ENCODE results near the gene IP6K1.
"Not testable (repeated sequence)": the region's sequence is repeated elsewhere in the genome, so short reads cannot be mapped to it uniquely, and the experiment has no call there.

IP6K1 gene

DNA sequence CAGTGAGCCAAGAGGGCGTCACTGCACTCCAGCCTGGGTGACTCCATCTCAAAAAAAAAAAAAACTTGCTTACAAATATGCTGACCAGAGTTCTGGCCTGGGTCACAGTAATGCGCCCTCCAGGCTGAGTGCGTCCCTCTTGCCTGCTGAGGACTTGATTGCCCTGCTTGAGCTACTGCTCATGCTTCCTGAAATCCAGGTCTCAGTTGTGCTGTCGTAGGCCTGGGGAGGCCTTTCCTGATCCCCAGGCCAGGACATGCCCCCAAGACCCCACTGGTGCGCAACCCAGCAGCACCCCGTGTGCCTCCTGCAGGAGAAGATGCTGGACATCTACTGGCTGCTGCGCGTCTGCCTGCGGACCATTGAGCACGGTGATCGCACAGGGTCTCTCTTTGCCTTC, 74.2 kb downstream of the IP6K1 start:
- no peak for DNase-seq (ENCODE audit: low spot score)

DNA sequence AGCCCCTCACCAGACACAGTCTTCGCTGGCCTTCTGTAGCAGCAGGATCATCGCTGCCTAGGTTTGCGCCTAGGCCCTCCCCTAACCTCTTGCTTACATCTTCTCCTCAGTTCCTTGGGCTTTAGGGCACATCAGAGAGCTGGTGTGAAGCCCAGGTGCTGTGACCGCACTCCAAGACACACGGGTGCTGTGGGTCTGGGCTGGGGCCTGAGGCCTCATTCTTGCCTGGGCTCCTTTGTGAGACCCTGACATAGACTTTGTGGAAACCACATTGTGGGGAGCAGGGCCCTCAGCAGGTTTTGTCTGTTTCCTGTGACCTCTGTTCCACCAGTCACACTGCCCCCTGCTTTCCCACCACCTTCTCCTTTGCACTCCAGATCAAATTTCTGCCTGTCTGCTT, 74.9 kb downstream of the IP6K1 start:
- no peak for DNase-seq (ENCODE audit: low spot score)

DNA sequence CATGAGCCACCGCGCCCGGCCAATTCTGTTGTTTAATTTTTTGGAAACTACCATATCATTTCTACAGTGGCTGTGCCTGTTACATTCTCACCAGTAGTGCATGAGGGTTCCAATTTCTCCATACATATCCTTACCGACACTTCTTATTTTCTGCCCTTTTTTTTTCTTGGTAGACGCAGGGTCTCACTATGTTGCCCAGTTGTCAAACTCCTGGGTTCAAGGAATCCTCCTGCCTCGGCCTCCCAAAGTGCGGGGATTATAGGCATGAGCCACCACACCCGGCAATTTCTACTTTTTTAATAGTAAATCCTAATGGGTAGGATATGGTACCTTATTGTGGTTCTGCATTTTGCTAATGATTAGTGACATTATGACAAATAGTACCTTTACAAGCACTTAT, 76.5 kb downstream of the IP6K1 start:
- no peak for DNase-seq (ENCODE audit: low spot score)

DNA sequence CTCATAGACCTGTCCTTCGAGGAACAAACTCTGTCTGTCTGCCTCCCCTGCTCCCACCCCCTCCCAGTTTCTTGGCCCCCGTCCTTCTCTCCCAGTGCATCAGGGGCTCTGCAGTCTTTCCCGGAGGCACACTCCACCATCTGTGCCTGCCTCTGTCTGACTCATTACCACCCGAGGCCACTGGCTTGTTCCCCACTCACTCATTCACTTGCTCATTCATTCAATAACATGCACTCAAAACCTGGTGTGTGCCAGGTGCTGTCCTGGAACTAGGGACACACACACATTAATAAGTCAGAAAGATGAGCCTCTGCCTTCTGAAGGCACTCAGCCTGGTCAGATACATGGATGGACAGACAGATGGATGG, 79.2 kb downstream of the IP6K1 start:
- DNase-seq (ENCODE audit: low spot score) = no peak

DNA sequence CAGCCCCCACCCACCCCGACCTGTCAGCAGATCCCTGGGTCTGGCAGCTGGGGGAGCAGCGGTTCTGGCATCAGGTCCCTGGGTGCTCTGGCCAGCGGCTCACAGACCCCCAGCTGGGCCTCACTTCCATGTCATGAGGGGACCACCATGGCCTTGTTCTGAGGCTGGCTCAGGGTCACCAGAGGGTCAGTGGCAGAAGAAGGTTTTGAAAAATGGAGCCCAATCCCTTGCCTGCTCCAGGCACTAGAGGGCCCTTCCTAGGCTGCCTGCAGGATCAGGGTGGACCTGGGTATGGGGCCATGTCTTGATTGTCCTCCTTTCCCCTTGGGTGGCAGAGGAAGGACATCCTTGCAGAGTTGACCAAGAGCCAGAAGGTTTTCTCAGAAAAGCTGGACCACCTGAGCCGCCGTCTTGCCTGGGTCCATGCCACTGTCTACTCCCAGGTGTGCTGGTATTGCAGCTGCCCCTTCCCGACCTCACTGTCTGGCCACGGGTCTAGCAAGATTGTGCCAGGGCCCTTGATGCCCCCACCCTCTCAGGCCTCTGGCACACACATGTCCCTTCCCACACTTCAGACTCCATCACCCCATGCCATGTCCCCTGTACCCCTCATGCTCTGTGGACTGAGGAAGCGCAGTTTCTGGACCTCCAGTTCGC, 79.8 kb downstream of the IP6K1 start:
- DNase-seq (ENCODE audit: low spot score) = no peak

DNA sequence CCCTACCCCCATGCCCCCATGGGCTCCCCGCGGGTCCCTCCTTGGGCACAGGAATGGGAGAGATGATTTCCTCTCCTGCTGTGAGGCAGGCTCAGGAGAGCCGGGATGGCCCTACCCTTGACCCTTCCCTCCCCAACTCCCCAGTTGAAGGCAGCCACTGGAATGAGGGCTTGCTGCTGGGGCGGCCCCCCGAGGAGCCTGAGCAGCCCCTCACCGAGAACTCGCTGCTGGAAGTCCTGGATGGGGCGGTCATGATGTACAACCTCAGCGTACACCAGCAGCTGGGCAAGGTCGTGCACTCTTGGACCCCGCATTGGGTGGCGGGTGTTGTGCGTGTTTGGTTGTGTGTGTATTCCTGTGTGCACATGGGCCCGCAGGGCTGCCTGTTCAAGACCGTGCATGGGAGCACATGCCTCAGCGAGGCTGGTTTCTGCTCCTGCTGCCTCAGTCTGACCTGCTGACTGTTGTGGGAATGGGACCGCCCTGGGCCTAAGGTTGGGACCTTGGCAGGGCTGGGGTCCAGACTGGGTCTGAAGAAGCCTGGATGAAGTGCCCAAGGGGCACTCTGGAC, 80.9 kb downstream of the IP6K1 start:
- DNase-seq (ENCODE audit: low spot score) = no peak

DNA sequence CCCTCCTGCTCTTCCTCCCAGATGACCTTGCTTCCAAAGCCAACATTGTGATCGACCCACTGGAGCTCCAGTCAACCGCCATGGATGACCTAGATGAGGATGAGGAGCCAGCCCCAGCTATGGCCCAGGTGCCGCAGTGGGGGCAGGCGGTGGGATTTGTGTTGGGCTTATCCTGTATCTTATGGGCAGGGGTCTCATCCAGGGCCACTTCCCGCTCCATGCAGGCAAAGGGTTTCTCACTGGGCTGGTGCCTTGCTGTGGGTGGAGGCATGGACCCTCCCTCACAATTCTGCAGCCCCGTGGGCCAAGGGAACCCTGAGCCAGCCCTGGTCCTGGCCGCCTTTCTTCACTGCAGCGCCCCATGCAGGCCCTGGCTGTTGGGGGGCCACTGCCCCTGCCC, 81.7 kb downstream of the IP6K1 start:
- no peak for DNase-seq (ENCODE audit: low spot score)

DNA sequence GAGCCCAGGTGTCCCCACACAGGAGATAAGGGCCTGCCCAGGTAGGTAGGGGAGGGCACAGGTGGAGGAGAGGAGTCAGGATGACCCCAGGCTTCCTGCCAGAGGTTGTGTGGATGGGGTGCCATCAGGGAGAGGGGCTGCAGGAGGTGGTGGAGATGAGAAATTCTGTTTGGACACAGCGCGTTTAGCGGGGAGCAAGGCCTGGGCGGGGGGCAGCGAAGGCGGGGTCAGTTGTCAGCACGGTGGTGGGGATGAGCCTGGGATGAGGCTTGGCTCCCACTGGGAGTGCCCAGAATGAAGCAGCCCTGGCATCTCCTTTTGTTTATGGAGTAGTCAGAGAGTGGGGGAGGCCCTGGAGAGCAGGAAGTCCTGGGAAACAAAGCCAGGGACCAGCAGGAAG, 82.4 kb downstream of the IP6K1 start:
- no peak for DNase-seq (ENCODE audit: low spot score)

DNA sequence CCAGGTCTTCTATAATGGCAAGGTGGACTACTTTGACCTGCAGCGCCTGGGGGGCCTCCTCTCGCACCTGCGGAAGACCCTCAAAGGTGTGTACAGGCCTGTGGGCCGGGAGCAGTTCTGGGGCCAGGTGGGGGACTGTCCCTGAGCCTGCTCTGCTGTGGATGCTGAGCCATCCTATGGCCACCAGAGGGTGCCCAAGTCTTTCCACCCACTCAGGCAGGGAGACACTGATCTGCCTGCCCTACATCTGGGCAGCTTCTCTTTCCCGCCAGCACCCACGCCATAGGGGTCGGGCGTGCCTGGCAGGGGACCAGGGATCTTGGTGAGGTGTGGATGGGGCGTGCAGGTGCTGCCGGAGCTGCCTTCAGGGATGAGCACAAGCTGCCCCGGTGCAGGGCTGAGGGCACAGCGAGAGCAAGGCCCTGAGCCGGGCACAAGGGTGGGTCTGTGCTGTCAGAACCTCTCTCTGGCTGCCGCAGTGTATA, 82.9 kb downstream of the IP6K1 start:
- DNase-seq (ENCODE audit: low spot score) = peak; percentile 92

DNA sequence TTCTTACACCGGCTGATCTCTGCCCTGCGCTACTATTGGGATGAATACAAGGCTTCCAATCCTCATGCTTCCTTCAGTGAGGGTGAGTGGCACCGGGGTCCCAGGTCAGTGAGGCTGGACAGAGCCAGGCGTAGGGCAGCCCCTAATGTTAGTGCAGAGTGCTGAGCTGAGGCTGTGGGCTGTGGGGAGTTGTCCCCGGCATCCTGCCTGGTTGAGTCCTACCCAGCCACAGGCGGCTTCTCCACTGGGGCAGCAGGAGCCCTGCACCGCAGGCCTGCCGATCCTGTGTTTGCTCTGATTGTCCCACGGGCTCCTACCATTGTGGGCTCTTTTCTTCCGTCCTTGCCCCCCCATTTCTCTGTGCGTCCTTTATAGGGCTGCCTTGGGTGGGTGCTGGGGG, 83.7 kb downstream of the IP6K1 start:
- DNase-seq (ENCODE audit: low spot score) = no peak

DNA sequence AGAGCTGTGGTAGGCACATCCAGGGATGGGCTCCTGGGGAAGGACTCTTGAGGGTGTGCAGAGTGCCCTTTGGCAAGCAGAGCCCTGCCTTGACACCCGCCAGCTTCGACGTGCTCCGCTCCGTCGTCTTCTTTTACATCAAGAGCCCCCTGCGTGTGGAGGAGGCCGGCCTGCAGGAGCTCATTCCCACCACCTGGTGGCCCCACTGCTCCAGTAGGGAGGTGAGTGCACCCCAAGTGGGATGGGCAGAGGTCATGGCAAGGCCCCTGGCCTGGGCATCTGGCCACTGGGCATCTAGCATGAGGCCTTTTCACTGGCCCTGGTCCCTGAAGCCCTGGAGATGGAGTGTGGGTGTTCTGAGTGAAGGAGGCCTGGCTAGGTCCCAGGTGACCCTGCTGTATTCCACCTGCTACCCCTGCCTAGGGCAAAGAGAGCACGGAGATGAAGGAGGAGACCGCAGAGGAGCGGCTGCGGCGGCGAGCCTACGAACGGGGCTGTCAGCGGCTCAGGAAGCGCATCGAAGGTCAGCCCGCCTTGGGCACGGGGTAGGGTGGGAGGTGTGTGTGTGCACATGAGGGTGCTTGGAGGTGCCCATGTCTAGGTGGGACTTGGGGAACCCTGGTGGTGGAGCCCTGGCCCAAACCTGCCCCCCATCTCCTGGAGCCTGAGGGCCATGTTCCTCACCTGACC, 84.8 kb downstream of the IP6K1 start:
- DNase-seq (ENCODE audit: low spot score) = peak; percentile 50

DNA sequence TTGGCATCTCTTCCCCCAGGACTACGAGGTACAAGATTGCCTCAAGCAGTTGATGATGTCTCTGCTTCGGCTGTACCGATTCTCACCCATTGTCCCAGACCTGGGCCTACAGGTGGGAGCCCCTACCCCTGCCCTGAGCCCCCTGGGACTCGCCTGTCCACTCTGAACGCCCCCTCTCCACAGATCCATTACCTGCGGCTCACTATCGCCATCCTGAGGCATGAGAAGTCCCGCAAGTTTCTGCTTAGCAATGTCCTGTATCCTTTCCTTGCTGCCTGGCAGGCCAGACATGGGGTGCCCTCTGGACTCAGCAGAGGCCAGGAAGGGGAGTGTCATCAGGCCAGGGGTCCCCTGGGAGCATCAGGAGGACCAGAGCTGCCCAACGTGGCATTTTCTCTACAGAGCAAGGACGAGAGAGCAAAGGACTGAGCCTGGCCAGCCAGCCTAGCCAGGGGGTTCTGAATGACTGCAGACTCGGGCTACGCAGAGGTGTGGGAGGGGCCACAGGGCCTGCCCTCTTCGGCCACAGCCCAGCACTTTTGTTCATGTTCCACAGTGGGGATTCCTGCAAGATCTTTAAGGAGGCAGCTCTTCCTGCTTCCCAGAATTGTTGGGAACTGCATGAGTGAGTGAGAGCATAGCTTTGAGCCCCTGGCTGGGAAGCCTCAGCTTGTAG, 85.8 kb downstream of the IP6K1 start:
- no peak for DNase-seq (ENCODE audit: low spot score)

DNA sequence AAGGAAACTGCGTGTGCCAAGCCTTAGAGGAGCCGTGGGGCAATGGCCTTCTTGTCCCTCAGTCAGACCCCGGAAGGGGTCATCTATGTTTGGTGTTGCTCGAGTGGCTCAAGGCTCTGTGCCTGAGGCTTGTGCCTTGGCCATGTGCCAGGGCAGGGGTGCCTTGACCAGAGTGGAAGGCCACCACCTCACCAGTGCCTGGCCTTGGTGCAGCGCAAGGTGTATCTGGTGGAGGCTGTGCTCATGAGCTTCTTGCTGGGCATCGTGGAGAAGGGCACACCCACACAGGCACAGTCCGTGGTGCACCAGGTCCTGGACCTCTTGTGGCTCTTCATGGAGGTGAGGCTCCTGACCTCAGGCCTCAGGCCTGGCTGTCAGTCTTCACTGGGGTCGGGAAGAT, 86.3 kb downstream of the IP6K1 start:
- DNase-seq (ENCODE audit: low spot score) = no peak

DNA sequence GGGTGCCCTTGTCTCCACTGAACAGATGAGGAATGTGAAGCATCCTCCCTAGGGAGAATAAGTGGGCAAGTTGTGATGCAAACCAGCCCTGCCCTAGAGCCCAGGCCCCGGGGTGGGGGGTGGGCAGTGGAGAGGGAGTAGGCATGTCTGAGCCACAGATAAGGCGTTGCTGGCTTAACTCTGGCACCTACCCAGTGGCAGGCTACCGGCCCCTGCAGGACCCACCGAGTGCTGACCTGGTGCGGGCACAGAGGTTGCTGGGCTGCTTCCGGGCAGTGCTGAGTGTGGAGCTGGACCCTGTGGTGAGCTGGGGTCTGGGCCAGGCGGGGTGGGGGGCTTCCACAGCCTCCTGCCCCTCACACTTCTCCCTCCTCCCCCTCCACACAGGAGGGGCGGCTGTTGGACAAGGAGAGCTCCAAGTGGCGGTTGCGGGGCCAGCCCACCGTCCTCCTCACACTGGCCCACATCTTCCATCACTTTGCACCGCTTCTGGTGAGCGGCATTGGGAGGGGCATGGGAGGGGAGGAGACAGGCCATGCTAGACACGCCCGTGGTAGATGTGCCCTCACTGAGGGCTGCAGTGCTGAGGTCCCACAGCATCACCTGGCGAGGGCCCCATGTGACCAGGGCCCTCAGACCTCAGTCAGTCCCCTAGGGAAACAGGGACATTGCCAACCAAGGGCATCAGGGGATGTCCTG, 86.9 kb downstream of the IP6K1 start:
- DNase-seq (ENCODE audit: low spot score) = no peak

DNA sequence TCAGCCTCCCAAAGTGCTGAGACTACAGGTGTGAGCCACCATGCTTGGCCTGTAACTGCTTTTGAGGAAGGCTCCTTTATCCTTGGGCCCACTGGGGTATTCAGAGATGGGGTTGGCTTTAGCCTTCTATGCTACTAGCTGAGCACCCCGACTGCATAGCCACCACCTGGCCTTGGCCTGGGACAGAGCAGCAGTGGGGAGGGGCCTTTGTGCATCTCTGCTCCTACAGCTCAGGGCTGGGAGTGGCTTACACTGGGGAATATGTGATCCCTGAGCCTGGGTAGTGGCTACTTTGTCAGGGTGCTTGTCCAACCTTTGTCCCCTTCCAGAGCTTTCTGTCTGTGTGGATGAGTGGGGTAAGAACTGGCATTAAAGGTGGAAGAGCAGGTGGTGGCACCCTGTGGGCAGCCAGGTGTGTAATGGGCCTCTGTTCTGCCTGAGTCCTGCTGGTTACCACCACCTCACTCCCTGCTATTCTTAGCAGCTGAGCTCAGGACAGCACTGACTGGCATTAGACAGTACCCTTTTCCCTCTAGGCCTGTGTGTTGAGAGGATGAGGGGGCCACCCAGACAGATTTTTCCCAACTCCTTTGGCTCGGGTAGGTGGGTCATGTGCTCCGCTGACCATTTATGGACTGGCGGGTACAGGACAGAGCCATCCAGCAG, 90.9 kb downstream of the IP6K1 start:
- not testable (repeated sequence) for DNase-seq (ENCODE audit: low spot score)

DNA sequence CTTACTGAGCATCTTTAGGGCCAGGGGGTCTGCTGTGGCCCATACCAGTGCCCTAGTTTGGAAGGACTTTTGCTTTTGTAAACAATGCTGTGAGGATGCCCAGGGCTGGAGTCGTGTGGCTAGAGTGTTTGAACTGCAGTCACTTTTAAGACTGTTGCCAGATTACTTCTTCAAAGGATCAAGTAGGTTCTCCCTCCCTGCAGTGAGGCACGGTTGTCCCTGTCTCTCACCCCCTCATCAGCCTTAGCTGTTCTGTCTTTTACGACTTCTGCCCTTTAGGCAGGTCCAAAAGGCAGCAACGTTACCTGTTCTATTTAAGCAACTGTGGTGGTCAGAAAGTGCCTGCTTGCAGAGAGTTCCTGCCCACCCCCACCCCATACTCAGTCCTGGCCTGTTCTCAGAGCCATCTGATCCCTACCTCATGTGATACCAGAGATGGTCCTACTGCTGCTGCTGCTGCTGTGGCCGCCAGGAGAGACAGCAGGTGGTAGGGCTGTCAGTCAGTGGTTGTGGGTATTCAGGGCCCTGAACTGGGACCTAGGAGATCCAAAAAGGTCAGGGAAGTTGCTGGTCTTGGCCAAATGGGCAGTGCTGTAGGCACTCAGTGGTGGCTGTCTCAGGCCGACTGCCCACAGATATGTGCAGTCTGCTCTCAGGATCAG, 91.8 kb downstream of the IP6K1 start:
- not testable (repeated sequence) for DNase-seq (ENCODE audit: low spot score)

DNA sequence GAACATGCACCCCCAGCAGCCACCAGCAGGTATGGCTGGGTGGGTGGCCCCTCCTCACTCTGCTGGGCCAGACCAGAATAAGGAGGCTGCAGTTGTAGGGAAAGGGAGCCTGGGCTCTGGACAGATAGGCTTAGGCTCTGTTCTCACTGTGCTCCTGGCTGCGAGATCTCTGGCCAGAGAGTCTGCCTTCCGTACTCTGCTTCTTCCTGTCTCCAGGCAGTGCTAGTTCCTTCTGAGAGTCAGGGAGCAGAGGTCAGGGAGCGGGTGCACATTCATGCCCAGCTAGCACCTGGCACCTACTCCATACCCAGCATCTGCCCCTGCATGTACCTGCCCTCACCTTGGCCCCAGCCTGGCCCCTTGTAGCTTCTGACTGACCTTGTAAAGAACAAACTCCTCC, 94.9 kb downstream of the IP6K1 start:
- not testable (repeated sequence) for DNase-seq (ENCODE audit: low spot score)

DNA sequence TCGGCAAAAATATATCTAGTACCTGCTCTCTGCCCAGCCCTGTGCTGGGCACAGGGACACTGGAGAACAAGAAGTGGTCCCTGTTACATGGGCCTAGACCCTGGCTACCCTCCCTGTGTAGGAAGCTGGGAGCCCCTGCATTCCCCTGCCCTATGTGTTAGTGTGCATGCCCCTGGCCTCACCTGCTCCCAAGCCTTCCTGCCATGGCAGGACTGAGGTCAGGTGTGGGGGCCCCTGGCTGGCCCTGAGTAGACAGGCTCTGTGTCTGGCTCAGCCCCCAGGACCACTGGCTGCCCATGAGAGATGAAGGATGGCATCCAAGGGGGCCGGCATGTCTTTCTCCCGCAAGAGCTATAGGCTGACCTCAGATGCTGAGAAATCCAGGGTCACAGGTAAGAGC, 95.5 kb downstream of the IP6K1 start:
- DNase-seq (ENCODE audit: low spot score) = not testable (repeated sequence)

DNA sequence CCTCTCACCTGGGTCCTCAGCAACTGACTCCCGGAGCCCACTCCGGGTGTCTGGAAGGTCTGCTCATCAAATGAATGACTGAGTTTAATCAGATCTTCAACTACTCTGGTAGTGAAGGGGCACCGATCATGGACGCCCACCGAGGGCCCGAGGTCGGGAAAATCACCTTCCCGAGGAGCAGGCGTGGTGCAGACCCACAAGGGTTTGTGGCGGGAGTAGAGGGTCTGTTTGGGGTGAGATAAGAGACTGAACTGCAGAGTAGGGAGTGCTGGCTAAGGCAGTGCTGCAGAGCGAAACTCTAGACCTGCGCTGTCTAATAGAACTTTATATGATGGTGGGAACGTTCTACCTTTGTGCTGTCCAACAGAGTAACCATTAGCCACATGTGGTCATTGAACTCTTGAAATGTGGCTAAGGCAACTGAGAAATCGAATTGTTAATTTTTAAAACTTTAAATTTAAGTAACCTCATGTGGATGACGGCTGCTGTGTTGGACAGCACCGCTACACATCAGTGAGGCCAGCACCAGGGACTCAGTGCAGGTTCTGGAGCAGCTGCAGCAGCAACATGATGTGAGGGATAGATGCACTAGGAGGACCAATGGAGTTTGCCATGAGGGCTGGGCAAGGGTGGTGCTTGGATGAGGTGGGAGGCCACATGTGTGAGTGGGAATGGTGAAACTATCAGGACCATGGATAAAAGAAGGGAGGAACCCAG, 96.3 kb downstream of the IP6K1 start:
- DNase-seq (ENCODE audit: low spot score) = not testable (repeated sequence)

DNA sequence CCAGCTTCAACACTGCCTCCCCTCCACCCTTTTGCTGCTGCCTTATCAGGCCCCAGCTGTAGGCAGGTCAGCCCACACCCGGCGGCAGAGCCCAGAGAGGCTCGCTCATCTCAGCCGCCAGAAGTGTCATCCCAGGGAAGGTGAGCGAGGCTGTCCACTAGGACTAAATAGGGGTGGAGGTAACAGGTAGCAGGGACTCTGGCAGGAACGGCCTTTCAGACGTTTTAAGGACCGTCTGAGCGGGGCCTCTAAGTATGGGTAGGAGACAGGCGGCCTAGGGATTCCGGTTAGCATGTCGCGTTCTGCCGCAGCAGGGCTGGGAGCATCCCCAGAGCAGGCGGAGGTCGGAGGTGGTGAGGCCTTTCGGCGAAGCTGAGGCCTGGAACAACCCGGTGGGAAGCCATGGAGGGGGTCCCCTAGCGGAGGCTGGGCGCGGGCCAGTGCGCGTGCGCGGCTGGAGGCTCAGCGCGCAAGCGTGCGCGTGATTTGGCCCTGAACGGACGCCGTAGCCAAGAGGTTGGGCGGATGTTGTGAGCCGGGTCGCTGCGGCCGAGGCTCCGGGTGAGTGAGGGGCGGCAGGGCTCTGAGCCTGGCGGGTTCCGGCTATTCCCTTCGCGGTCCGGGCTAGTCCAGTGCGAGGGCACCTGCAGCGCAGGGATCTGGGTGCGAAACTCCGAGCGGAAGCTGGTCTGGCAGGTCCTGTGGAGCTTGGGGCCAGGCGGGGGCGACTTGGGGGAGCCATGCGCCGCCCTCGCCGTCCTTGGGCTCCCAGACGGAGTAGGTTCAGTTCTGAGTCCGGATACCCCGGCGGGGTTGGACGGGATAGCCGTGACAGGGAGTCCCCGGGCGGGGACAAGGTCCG, 97.1 kb downstream of the IP6K1 start, which contains the start of the genes MST1 and RNF123:
MST1 (minus strand) TSS at position 429 of the 862 bp plus-strand sequence. CDS start 783 bp downstream, outside the sequence.
RNF123 (plus strand) TSS at position 512 of the 862 bp plus-strand sequence. CDS start 1,609 bp downstream, outside the sequence.
- peak; percentile 95 for DNase-seq (ENCODE audit: low spot score)
